Fibroblast of lung (primary cell): ENCODE results near the gene ARFGAP2.

Source experiments
- CTCF ChIP-seq, 2 donors: IDR thresholded peaks in 1 of 2; conservative IDR thresholded peaks in 1 of 2; 1 replicate in 1 of 2; 2 replicates in 1 of 2; pipeline ENCODE4 v1.5.1; 2011 to 2012; ENCODE audit warnings: low read length in 2 of 2, control low read depth in 1 of 2, inconsistent platforms in 1 of 2, low read depth in 1 of 2, mild to moderate bottlenecking in 1 of 2
- EZH2 ChIP-seq: IDR thresholded peaks from 2 replicates; pipeline ENCODE4 v1.5.1; 2012; ENCODE audit warnings: low read length, control low read depth, mild to moderate bottlenecking; ENCODE audit errors: missing control alignments

- TF ChIP-seq CTCF (conservative IDR thresholded peaks at IDR 0.05 in 1 of 2, IDR thresholded peaks at IDR 0.05 in 1 of 2; ENCODE audit: low read depth in 1 of 2, low read length in 2 of 2) (no peak), EZH2 (no peak)
Measured at GRCh38 chr11:47189100-47189834, 12.6 kb upstream of the ARFGAP2 start.
